Peyer's patch (tissue), 4 donors: Measurements from ENCODE around the gene BCL2L11. TPM values are rescaled to one million over a fixed set of nuclear protein-coding genes. Genes with fewer than 3 reads are reported as not detected.

Source experiments
- DNase-seq, 3 donors: peaks; one replicate each; pipeline ENCODE4 v3.0.0-alpha.2; 2017 to 2019
- H3K27ac ChIP-seq, 4 donors: fragments of 200-600 bp; sonication (generic); one replicate each; pipeline ENCODE4 v1.5.1; 2016 to 2019
- H3K27me3 ChIP-seq, 2 donors: fragments of 200-600 bp; sonication (generic); one replicate each; pipeline ENCODE4 v1.5.1; 2019
- H3K36me3 ChIP-seq, 3 donors: fragments of 200-600 bp; sonication (generic); one replicate each; pipeline ENCODE4 v1.5.1; 2016 to 2019
- H3K4me1 ChIP-seq, 4 donors: fragments of 200-600 bp; sonication (generic); one replicate each; pipeline ENCODE4 v1.5.1; 2016 to 2019
- H3K4me3 ChIP-seq, 4 donors: fragments of 200-600 bp; sonication (generic); 1 replicate in 3 of 4; 2 replicates in 1 of 4; pipeline ENCODE4 v1.5.1; 2016 to 2019; ENCODE audit warnings: mild to moderate bottlenecking in 1 of 4
- H3K9me3 ChIP-seq, 4 donors: fragments of 200-600 bp; sonication (generic); one replicate each; pipeline ENCODE4 v1.5.1; 2016 to 2019; ENCODE audit warnings: mild to moderate bottlenecking in 1 of 4
- CTCF ChIP-seq, 6 experiments: fragments of 450-650 bp in 4 of 6; fragments of 200-600 bp in 2 of 6; sonication (generic) in 1 of 6; IDR thresholded peaks; one replicate each; pipeline ENCODE4 v1.5.1; 2017 to 2019; ENCODE audit warnings: antibody characterized with exemption in 6 of 6, mild to moderate bottlenecking in 3 of 6, moderate library complexity in 1 of 6
- POLR2A ChIP-seq, 2 donors: fragments of 450-650 bp; IDR thresholded peaks; one replicate each; pipeline ENCODE4 v1.5.1; 2017; ENCODE audit warnings: antibody characterized with exemption in 2 of 2, mild to moderate bottlenecking in 2 of 2, moderate library complexity in 2 of 2
- total RNA-seq, 4 donors: library from RNA; depleted of rRNA; stranded (reverse); fragments of >200 nt; gene quantifications; one replicate each; pipeline ENCODE4 v1.1.0, GENCODE V29; 2016

The BCL2L11 gene
- total RNA-seq, 4 donors from 2014 or later = 35.9 to 98.1 (median 62.2) TPM

- DNase-seq = no peak
- Histone ChIP-seq H3K27me3 (no peaks in the 10 kb centered on the region), H3K36me3 (peaks cover 0 to 25% (median 0%) of the 10 kb centered on the region in 3 donors), H3K9me3 (no peaks in the 10 kb centered on the region), H3K4me3 (no peak overlapping the region), H3K4me1 (no peaks in the 10 kb centered on the region), H3K27ac (no peak overlapping the region)
- TF ChIP-seq POLR2A (IDR thresholded peaks at IDR 0.05) (no peak), CTCF (IDR thresholded peaks at IDR 0.05) (no peak)
Measured at GRCh38 chr2:111165084-111165483, 44.4 kb downstream of the BCL2L11 start.

DNA sequence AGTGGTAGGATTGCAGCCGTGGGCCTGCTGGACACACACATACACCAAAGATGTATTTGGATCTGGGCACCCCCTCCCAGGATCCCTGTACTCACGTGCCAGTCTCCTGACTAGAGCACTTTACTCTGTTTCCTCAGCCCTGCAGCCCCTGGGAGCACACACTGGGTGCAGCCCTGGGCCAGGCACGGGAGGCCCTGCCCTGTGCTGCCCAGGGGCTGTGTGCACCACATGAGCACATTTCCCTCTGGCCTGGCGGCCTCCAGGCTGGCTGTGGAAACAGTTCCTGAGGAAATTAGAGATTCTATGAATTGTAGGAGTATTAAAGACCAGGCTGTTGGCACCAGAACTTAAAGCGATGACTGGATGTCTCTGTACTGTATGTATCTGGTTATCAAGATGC, 45.4 kb downstream of the BCL2L11 start:
- no peak overlapping the region for H3K4me3 ChIP-seq
- H3K4me1 ChIP-seq = no peaks in the 10 kb centered on the region
- H3K36me3 ChIP-seq = peaks cover 0 to 25% (median 0%) of the 10 kb centered on the region in 3 donors
- no peak overlapping the region for H3K27ac ChIP-seq
- TF ChIP-seq CTCF (IDR thresholded peaks at IDR 0.05) = no peak
- H3K9me3 ChIP-seq = no peaks in the 10 kb centered on the region
- no peak for DNase-seq
- no peaks in the 10 kb centered on the region for H3K27me3 ChIP-seq

DNA sequence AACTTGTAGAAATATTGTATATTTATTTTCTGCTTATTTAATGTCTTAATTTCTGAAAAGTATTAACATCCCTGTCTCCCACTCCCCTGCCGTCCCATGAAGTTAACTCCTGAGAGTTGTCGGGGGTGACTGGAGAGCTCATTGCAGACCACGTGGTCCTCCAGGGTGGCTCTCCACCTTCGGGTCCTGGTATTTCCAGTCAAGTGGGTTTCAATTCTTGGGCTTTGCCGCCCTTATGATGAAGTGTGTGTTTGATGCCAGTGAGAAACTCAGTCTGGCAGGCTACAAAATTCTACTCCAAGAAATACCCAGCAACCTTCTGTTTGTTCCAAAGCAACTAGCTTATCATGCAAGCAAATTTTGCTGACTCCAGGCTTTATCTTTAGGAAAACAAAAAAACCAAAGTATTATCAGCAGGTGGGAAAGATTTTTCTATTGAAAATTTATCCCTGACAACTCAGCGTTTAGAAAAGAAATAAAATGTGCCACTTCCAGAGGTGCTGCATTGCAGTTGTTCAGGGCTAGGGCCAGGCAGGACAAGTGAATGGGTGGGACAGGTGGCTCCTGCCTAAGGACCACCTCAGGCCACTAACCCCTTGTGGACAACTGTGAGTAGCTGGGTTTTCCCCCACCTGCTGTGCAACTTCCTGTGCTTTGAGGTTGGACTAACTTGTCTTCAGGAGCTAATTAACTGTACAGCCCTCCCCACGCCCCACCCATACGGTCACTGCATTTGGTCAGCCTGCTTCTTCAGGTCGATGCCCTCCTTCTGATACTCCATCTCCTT, 46.6 kb downstream of the BCL2L11 start:
- Histone ChIP-seq H3K27me3 (no peaks in the 10 kb centered on the region), H3K27ac (no peak overlapping the region), H3K4me1 (no peaks in the 10 kb centered on the region), H3K36me3 (peaks cover 0 to 25% (median 0%) of the 10 kb centered on the region in 3 donors), H3K4me3 (no peak overlapping the region), H3K9me3 (no peaks in the 10 kb centered on the region)
- DNase-seq = no peak
- TF ChIP-seq POLR2A (IDR thresholded peaks at IDR 0.05) (no peak), CTCF (IDR thresholded peaks at IDR 0.05) (no peak)

DNA sequence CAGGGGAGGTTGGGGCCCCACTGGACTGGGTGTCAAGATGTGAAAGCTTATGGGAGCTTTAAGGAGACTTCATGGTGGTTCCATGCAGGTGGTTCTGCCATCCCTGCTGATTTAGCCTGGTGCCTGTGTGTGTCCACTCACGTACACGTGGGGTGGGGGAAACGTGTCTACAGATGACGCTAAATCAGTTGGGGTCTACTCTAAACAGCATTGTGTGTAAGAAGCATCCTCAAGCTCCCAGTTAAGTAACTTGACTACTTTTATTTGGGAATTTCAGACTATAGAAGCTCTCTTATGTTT, 47.1 kb downstream of the BCL2L11 start:
- no peaks in the 10 kb centered on the region for H3K4me1 ChIP-seq
- no peak for DNase-seq
- peaks cover 0 to 25% (median 0%) of the 10 kb centered on the region in 3 donors for H3K36me3 ChIP-seq
- no peak for TF ChIP-seq POLR2A (IDR thresholded peaks at IDR 0.05)
- TF ChIP-seq CTCF (IDR thresholded peaks at IDR 0.05) = no peak
- H3K27ac ChIP-seq = no peak overlapping the region
- H3K27me3 ChIP-seq = no peaks in the 10 kb centered on the region
- no peak overlapping the region for H3K4me3 ChIP-seq
- H3K9me3 ChIP-seq = no peaks in the 10 kb centered on the region

DNA sequence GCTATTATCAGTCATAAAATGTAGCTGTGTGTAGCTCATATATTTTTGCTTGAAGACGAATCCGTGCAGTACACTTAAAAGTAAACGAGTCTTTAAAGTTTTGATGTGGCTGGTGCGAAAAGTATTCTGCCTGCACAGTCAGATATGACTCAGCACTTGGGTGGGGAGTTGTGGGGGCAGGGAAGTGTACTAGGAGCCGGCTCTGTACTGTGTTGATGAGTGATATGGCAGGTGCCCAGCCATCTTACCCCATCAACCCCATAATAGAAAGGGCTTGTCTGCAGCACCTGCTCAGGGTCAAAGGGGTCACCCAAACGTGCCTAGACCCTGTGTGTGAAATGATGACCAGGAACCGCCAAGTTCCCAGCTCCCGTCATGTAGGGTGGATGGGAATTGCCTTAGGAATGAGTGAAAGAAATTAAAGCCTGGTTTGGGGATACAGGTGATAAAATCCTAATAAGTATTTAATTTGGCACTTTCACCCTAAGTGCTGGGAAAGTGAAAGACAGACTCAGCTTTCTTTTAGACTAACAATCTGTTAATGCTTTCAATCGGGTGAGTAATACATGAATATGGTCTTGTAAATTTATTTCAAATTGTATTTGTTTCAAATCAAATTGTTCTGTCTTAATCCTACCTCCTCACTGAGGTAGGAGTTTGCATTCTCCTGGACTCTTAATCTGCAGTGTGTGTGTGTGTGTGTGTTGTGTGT, 48.0 kb downstream of the BCL2L11 start:
- H3K4me3 ChIP-seq = no peak overlapping the region
- H3K9me3 ChIP-seq = no peaks in the 10 kb centered on the region
- TF ChIP-seq CTCF (IDR thresholded peaks at IDR 0.05) (no peak), POLR2A (IDR thresholded peaks at IDR 0.05) (no peak)
- peaks cover 0 to 25% (median 0%) of the 10 kb centered on the region in 3 donors for H3K36me3 ChIP-seq
- H3K27me3 ChIP-seq = no peaks in the 10 kb centered on the region
- DNase-seq = peak in 1 of 3 donors; percentile 77
- no peak overlapping the region for H3K27ac ChIP-seq
- no peaks in the 10 kb centered on the region for H3K4me1 ChIP-seq
